GM19193 (cell line): Measurements from ENCODE around the gene GPR179.

Source experiments
- POLR2A ChIP-seq: IDR thresholded peaks from 4 replicates; pipeline ENCODE4 v1.6.1; 2011; ENCODE audit not compliant: insufficient read depth, insufficient read length; ENCODE audit errors: extremely low read depth

GPR179 gene

GRCh38 chr17:38351412-38352222 is 7.9 kb upstream of the GPR179 start, which contains the start of gene SOCS7:
Gene SOCS7 (plus strand): TSS chr17:38351844. CDS start chr17:38352053, 209 bp downstream.
- TF ChIP-seq POLR2A: peak; percentile 88

- TF ChIP-seq POLR2A: no peak
Measured at GRCh38 chr17:38350035-38350434, 6.3 kb upstream of the GPR179 start.

DNA sequence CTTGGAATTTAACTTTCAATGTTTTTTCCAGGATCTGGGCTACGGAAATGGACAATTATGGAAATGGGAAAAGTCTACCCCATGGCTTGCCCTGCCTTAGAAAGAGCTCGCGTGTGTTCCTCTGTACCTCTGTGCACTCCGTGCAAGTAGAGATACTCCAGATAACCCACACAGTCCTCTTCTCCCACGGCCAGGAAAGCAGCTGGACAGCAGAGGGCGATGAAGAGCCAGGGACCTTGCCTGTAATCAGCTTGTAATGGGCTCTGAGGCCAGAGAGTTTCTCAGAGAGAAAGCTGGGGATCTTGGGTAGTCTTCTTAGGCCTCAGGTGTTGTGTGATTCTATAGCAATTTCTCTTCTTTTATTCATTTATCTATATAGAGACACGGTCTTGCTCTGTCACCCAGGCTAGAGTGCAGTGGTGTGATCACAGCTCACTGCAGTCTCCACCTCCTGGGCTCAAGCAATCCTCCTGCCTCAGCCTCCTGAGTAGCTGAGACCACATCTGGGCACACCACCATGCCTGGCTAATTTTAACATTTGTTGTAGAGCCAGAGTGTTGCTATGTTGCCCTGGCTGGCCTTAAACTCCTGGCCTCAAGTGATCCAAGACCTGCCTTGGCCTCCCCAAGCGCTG is 5.5 kb upstream of the GPR179 start:
- no peak for TF ChIP-seq POLR2A

DNA sequence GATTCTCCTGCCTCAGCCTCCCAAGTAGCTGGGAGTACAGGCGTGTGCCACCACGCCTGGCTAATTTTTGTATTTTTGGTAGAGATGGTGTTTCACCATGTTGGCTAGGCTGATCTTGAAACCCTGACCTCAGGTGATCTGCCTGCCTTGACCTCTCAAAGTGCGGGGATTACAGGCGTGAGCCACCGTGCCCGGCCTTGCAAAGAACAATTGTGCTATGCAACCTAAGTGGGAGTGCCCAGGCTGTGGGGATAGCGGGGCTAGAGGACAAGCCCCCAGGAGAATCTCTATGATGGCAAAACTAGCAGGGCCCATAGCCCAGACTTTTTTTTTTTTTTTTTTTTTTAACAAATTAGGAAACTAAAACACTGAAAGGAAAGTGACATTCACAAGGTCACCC is 2.0 kb upstream of the GPR179 start:
- TF ChIP-seq POLR2A: no peak

DNA sequence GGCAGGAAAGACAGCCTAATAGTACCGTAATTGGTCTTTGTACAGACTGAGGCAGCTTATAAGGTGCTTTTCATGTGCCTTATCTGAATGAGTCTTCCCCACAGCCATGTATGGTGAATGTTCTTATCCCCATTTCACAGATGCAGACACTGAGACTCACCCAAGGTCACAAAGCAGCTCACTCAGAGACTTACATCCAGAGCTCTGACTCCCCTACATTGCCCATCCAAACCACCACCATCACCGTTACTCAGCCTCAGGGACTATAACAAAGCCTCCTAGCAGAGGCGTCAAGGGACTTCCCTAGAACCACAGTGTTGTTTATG is 627 bp upstream of the GPR179 start:
- TF ChIP-seq POLR2A: no peak

DNA sequence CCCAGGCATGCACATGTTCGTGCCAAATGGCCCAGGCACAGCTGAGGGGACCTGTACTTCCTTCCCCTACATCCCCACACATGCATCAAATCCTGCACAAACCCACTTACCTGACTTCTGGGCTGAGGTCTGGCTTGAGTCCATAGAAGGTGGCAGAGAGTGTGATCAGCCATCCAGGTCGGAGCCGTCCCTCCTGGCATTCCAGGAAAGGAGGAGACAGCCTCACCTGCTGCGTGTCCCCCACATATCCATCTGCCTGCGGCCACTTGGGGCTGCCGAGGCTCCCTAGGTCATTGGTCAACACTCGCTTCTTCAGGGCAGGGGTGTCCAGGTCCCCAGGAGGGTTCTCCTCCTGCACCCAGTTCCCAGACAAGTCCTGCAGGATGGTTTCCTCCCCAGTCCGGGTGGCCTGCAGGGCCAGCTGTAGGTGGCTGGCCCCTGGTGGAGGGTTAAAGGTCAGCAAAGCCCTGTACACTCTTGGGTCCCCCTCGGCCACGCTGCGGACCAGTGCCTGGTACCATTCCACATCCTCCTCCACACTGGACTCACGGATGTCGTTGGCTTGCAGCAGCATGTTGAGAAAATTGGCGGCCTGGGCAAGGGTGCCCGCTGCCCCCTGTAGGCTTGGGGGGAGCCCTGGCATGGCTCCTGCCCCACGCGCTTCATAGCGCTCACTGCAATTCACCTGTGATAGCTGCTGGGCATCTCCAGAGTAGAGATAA is 709 bp downstream of the GPR179 start:
- no peak for TF ChIP-seq POLR2A

DNA sequence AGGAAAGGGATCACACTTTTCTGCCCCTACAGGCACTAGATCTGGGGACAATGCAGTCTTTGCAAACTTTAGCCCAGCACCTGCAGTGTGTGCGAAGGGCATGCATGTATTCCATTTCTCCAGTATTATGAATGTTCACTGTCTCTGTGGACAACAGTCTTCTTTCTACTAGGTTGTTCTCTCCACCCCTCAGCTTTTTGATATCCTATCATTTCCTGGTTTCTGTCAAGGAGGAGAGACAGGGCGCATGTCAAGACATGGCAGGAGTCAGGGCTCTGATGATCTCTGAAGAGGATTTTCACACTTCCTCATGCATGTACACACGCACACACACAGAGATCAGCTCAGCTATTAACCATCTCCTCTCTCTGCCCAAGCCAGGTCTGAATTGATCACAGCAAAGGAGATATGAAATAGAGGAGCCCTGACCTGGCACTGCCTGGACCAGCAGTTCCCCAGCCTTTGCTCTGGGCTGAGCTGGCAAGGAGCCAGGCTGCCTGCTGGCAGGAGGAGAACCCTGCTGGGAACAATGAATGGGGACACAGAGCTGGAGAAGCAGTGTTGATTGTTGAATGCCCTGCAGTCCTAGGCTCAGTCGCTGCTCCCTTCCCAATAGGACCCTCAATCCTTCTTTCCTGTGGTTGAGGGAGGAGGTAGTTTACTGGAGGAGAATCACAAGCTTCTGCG is 2.6 kb downstream of the GPR179 start:
- TF ChIP-seq POLR2A: no peak

DNA sequence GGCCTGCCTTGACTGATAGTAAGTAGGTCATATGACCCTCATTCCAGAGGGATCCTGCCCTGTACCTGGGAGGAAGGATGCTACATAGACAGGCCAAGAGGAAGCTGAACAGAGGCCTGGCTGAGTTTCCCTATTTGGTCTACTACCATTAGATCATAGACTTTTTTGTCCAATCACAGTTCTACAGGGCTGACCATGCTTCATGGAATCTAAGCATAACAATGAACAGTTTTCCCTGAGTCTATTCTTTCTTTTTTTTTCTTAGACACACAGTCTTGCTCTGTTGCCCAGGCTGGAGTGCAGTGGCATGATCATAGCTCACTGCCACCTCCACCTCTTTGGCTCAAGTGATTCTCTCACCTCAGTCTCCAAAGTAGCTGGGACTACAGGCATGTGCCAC is 3.9 kb downstream of the GPR179 start:
- TF ChIP-seq POLR2A: no peak

GRCh38 chr17:38338535-38338934 is 5.2 kb downstream of the GPR179 start:
- TF ChIP-seq POLR2A: no peak

DNA sequence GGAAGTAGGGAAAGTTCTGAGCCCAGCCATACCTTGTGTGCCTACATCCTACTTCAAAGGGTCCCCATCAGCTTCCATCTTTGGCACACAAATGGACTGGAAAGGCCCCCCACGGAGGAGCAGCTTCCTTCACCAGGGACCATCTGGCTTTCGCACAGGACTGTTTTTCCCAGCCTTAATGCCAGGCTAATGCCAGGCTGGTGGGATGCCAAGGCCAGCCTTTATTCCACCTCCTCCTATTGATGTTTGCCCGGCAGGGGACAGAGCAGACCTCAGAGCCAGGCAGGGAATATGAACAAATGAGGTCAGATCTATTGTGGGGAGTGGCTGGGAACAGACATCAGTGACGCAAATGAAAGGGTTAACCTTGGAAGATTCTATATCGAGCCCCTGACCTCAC is 5.7 kb downstream of the GPR179 start:
- TF ChIP-seq POLR2A: no peak

GRCh38 chr17:38336838-38337237 is 6.9 kb downstream of the GPR179 start:
- TF ChIP-seq POLR2A: no peak

GRCh38 chr17:38334480-38335364 is 9.0 kb downstream of the GPR179 start:
- no peak for TF ChIP-seq POLR2A

- no peak for TF ChIP-seq POLR2A
Measured at GRCh38 chr17:38333635-38334295, 10.0 kb downstream of the GPR179 start.

GRCh38 chr17:38332735-38333134 is 11.0 kb downstream of the GPR179 start:
- TF ChIP-seq POLR2A: no peak

DNA sequence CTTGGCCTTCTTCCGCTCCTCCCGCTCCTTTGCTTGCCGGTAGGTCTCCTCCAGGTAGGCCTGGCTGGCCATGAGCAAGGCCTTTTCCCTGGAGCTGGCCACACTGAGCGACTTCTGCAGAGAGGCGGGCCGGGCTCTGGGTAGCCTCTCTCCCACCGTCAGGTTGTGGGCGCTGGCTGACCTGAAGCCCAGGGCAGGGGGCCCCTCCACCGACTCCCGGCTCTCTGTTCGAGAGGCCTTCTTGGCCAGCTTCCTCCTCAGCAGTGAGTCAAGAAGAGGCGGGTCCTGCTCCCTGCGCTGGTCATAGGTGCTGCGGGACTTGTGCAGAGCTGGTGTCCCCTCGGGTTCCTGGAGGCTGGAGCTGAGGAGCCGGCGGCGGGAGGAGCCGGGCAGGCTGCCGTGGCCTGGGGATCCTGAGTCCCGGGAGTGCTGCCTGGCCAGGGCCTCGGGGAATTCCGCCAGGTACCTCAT is 12.8 kb downstream of the GPR179 start:
- TF ChIP-seq POLR2A: no peak
